Uterus (tissue), 2 donors: ENCODE results near the gene ACTL7B.

Source experiments
- CTCF ChIP-seq, 4 experiments: fragments of 200-600 bp in 2 of 4; fragments of 450-650 bp in 2 of 4; sonication (generic) in 2 of 4; IDR thresholded peaks; one replicate each; pipeline ENCODE4 v1.5.1; 2016 to 2019; ENCODE audit warnings: antibody characterized with exemption in 4 of 4, mild to moderate bottlenecking in 2 of 4, moderate library complexity in 1 of 4
- POLR2A ChIP-seq, 2 donors: fragments of 450-650 bp; IDR thresholded peaks; one replicate each; pipeline ENCODE4 v1.6.1; 2016; ENCODE audit warnings: antibody characterized with exemption in 2 of 2, mild to moderate bottlenecking in 1 of 2, moderate library complexity in 1 of 2

GRCh38 chr9:108811944-108812343 is 43.8 kb downstream of the ACTL7B start:
- TF ChIP-seq CTCF (IDR thresholded peaks at IDR 0.05) (no peak), POLR2A (IDR thresholded peaks at IDR 0.05) (no peak)
